GM10847 (cell line): ENCODE results near the gene PIP5K1C.

ENCODE experiments used
- POLR2A ChIP-seq: IDR thresholded peaks from 2 replicates; pipeline ENCODE4 v1.6.1; 2011; ENCODE audit not compliant: insufficient read length; ENCODE audit errors: extremely low read depth

The PIP5K1C gene

GRCh38 chr19:3699741-3700241, 477 bp downstream of the PIP5K1C start:
- no peak for TF ChIP-seq POLR2A

DNA sequence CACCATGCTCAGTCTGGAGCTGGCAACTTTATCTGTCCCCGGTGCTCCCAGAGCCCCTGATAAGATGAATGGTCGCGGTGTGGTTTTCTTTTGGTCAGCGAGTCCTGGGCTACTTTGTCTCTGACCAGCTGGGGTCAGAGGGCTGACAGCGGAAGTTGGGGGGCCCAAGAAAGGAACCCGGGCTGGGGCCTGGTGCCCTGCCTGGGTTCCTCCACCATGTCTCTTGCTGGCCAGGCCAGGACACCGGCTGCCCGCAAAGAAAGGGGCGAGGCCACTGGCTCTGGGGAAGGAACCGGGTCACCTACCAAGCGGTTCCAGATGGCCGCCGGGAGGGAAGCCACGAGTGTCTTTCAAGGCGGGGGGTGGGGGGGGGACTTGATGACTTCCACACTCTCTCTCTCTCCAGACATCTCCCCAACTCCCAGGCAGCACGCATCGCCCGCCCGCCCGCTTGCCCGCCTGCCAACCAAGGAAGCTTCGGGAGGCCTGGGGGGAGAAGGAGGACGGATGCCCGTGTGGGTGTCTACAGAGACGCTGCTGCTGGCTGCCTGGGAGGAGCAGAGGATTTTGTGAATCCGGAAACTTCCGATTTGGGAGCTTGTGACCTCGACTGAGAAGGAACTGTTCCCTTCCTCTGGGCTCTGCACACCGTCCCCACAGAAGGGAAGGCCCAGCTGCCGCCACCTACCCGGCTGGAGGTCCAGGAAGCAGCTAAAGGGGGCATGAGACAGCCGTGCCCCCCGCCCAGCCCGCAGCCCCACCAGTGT, 1.1 kb downstream of the PIP5K1C start:
- TF ChIP-seq POLR2A = no peak

DNA sequence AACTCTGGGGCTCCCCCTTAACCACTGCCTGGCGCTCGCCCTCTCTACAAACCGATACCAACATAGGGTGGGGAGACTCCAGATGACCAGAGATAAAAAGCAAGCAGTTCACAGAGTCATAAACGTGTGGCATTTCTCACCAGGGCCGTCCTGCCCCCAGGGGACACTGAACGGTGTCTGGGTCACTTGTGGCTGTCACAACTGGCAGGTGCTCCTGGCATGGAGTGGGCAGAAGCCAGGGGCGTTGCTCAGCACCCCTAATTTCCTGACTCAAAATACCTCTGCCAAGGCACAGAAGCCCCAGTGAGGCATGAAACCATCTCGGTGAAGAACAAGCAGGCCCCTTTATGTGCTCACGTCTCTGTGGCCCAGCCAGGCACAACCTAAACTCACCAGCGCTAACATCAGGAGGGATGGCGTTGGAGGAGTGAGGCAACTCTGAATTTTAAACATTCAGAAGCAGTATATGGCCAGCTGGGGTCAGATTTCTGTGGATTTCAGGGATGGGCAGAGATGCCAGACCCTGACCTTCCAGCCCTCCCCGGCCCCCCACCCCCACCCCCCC, 1.8 kb downstream of the PIP5K1C start:
- TF ChIP-seq POLR2A = no peak

DNA sequence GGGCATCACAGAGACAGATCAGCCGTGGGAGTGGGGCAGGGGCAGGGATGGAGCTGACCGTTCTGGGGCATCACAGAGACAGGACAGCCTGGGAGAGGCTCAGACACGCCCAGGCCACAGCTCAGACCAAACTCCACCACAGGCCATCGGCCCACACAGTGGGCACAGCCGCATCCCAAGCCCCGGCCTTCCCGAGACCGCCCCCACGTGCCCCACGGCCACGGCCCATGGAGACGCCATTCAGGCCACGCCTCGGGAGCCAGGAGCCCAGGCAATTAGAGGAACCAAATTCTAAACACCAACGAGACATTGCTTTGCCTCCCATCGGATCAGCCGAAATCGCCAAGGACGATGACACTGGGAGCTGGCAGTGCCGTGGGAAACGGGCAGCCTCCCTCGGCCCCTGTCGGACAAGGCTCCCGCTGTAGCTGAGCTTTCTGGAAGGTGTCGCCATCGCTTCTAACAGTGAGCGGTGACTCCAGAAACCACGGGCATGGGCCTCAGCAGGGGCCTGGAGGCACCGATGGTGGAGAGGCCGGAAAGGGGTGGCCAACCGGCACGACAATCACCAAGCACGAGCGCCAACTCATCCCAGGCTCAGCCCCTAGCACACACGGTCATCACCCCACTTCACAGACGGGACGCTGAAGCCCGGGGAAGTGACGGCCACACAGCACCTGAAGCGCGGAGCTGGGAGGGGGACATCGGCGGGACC, 2.4 kb downstream of the PIP5K1C start:
- TF ChIP-seq POLR2A = no peak

DNA sequence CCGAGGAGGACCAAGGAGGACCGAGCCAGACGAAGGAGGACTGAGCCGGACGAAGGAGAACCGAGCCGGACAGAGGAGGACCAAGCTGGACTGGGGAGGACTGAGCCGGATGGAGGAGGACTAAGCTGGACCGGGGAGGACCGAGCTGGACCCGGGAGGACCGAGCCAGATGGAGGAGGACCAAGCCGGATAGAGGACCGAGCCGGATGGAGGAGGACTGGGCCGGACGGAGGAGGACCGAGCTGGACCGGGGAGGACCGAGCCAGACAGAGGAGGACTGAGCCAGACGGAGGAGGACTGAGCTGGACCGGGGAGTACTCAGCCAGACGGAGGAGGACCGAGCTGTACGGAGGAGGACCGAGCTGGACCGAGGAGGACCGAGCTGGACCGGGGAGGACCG, 3.2 kb downstream of the PIP5K1C start:
- TF ChIP-seq POLR2A = no peak

GRCh38 chr19:3696660-3696995, 3.6 kb downstream of the PIP5K1C start:
- TF ChIP-seq POLR2A = no peak

- TF ChIP-seq POLR2A = no peak
Observed at GRCh38 chr19:3695986-3696659, 4.1 kb downstream of the PIP5K1C start.

GRCh38 chr19:3695124-3695733, 5.0 kb downstream of the PIP5K1C start:
- TF ChIP-seq POLR2A = no peak

DNA sequence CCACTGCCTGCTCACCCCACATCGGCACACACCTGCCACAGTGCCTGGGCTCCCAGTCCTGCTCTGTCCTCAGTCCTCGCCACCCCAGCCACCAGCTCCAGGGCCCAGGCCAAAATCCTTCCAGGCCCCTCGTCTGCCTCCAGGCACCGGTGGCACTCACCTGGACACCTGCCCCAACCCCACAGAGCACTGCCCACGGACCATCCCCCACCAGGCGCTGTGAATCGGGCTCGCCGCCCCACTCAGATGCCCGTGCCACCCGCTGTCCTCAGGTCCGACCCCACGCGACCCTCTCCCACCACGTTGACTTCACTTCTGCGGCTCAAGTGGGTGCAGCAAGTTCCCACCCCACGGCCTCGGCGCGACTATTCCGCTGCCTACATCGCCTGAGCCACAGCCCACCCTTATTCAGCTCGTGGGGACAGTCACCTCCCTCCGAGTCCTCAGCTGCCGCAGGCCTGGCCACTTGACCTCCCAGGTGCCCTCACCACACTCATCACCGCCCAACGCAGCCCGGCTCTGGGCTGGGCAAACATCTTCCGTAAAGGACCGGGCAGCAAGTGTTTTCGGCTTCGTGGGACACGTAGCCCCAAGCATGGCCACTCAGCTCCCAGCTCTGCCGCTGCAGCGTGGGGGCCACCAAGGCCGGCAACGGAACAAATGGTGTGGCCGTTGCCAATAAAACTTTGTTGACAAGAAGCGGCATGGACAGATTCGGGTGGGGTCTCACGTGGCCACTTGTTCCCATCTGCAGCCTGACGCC, 5.7 kb downstream of the PIP5K1C start:
- TF ChIP-seq POLR2A = no peak

DNA sequence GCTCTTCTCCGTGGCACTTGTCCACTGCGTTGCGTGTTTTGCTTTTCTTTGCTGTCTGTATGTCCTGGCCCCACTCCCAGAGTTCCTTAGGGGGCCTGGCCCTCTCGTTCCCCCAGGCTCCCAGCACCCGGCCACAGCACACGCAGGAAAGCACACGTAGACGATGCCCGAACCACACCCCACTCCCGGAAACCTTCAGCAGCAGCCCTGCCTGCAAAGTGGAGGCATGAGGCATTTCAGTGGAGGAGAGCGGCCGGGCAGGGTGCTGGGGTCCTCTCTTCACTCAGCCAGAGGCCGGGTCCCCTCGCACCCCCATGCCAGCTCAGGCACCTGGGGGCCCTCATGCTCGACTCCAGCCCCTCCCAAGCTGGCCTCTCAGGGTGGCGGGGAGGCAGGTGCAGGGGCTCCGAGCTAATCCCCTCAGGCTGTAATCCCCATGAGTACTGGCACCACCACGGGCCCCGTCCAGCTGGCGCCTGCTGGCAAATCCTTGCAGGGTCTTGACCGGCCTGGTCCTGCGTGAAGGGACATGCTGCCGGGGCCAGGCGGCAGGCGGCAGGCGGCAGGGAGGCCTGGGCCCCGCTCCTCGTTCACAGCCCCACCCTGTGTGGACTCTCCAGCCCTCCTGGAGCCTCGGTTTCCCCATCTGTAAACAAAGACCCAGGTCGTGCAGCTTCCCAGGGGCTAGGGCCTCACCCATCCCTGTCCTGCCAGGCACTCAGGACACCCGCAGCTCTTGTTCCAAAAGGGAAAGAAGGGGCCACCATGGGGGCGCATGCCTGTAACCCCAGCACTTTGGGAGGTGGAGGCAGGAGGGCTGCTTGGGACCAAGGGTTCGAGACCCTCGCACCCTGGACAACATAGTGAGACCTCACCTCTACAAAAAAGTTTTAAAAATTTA, 7.0 kb downstream of the PIP5K1C start:
- TF ChIP-seq POLR2A = no peak

- TF ChIP-seq POLR2A = no peak
Observed at GRCh38 chr19:3692141-3693024, 7.9 kb downstream of the PIP5K1C start.

DNA sequence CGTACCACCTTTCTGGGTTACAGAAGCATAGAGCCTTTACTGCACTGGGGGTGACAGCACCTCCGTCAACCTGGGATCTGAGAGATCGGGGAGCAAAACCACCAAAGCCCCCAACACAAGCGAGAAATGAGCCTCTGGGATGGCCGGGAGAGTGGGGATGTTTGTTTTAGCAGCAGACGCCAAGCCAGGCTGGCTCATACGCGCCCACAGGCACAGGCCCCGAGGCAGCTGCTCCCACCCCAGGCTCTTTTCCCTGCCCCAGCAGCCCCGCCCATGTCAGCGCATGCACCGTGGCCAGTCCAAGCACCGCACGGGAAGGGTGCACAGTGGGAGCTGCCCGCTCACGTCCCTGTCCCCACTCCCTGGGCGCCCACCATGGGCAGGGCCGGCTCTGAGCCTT, 8.5 kb downstream of the PIP5K1C start:
- no peak for TF ChIP-seq POLR2A

DNA sequence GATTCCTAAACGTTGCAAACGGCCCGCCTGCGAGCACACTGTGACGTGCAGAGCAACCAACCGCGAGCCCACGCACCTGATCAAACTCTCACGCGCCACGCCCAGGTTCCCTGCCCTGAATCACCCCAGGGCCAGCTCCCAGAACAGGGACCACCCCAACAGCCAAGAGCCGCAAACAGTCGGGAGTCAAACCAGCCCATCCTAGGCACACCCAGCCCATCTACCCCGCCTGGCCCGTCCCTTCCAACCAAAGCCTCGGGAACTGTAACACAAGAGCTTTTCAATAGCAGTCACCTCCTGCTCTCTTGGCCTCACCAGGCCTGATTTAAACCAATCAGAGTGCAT, 8.9 kb downstream of the PIP5K1C start:
- TF ChIP-seq POLR2A = no peak
